Activated CD4-positive, alpha-beta memory T cell treated with anti-CD3 and anti-CD28 coated beads, Interleukin-2, amount 10 ng/mL, durations not matched to agents 7 days and 5 days (primary cell): ENCODE data around the gene MCTP2. TPM values are rescaled to one million over a fixed set of nuclear protein-coding genes. Genes with fewer than 3 reads are reported as not detected.

Source experiments
- CTCF ChIA-PET: fragments of 350-600 bp; sonication (Branson Sonifier 250); formaldehyde crosslinking; loops from one replicate; lab custom pipeline; 2021; ENCODE audit warnings: antibody characterized with exemption, inconsistent platforms; lab: Charles Lee
- POLR2A ChIA-PET: fragments of 350-600 bp; sonication (Branson Sonifier 250); formaldehyde crosslinking; loops from one replicate; lab custom pipeline; 2021; ENCODE audit warnings: antibody characterized with exemption; lab: Charles Lee
- DNase-seq: peaks from one replicate; pipeline ENCODE4 v3.0.0-alpha.2; 2020
- H3K27ac Mint-ChIP-seq: one replicate; pipeline ENCODE4 v1.8.0; 2021; ENCODE audit warnings: mild to moderate bottlenecking, mixed read lengths
- H3K27me3 Mint-ChIP-seq: one replicate; pipeline ENCODE4 v1.8.0; 2021; ENCODE audit warnings: mixed read lengths
- H3K36me3 Mint-ChIP-seq: one replicate; pipeline ENCODE4 v1.8.0; 2021; ENCODE audit warnings: low read depth, mixed read lengths
- H3K4me1 Mint-ChIP-seq: one replicate; pipeline ENCODE4 v1.8.0; 2021; ENCODE audit warnings: mixed read lengths
- H3K4me3 Mint-ChIP-seq: one replicate; pipeline ENCODE4 v1.8.0; 2021; ENCODE audit warnings: mild to moderate bottlenecking, mixed read lengths
- H3K9me3 Mint-ChIP-seq: one replicate; pipeline ENCODE4 v1.8.0; 2021; ENCODE audit warnings: mixed read lengths
- total RNA-seq, 2 experiments: library from RNA; stranded (reverse); gene quantifications; one replicate each; pipeline ENCODE4 v1.2.3, GENCODE V29; 2021

Gene MCTP2
- total RNA-seq, 2 experiments from 2014 or later: 46.7 to 48.7 TPM

DNA sequence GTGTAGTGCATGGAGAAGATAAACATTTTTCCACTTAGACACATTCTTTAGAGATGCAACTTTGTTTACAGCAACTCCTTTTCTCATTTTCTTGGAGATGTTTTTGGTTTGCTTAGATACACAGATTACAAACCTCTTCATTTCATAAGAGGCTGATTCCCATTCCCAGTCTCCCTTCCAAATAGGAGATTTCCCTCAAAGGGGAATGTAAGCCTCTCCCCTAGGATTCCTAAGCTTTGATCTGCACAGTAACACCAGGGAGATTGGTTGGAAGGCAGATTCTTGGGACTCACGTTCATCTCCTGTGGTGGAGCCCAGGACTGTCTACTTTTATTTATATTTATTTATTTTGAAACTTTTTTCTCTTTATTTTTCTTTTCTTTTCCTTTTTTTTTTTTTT lies 63.2 kb downstream of the MCTP2 start:
- peaks cover 69% of the 10 kb centered on the region for H3K4me1 Mint-ChIP-seq
- POLR2A ChIA-PET: no interaction called here
- no peak overlapping the region for H3K27ac Mint-ChIP-seq
- CTCF ChIA-PET: interaction anchor here (3.0 kb wide), 1 partner anchor 7 kb away, joined by 18 read pairs; no protein-coding TSS in a partner anchor
- H3K4me3 Mint-ChIP-seq: no peak overlapping the region
- no peaks in the 10 kb centered on the region for H3K27me3 Mint-ChIP-seq
- no peak for DNase-seq
- peaks cover 10% of the 10 kb centered on the region for H3K9me3 Mint-ChIP-seq
- H3K36me3 Mint-ChIP-seq: peaks cover 36% of the 10 kb centered on the region

GRCh38 chr15:94295275-94295674 lies 63.9 kb downstream of the MCTP2 start:
- POLR2A ChIA-PET: interaction anchor here (1.6 to 1.8 kb wide), 2 partner anchors 10 to 12 kb away, joined by 3 to 6 read pairs; no protein-coding TSS in a partner anchor
- CTCF ChIA-PET: interaction anchor here (0.9 to 3.0 kb wide), 2 partner anchors 8 kb away, joined by 4 to 18 read pairs; no protein-coding TSS in a partner anchor
- peaks cover 71% of the 10 kb centered on the region for H3K4me1 Mint-ChIP-seq
- no peak overlapping the region for H3K4me3 Mint-ChIP-seq
- no peaks in the 10 kb centered on the region for H3K27me3 Mint-ChIP-seq
- peaks cover 7% of the 10 kb centered on the region for H3K9me3 Mint-ChIP-seq
- H3K36me3 Mint-ChIP-seq: peaks cover 40% of the 10 kb centered on the region
- peak overlapping the region; percentile 59 for H3K27ac Mint-ChIP-seq
- no peak for DNase-seq

- CTCF ChIA-PET: interaction anchor here (1.1 to 3.0 kb wide), 4 partner anchors 9 to 133 kb away, joined by 3 to 18 read pairs (median 3); no protein-coding TSS in a partner anchor
Measured at GRCh38 chr15:94296717-94297116, 65.4 kb downstream of the MCTP2 start.

GRCh38 chr15:94297558-94297957 lies 66.2 kb downstream of the MCTP2 start:
- ChIA-PET POLR2A (interaction anchor here (1.0 to 2.3 kb wide), 3 partner anchors 9 to 68 kb away, joined by 4 to 16 read pairs (median 5); no protein-coding TSS in a partner anchor), CTCF (interaction anchor here (1.5 to 3.0 kb wide), 2 partner anchors 9 to 10 kb away, joined by 3 to 18 read pairs; no protein-coding TSS in a partner anchor)
- no peaks in the 10 kb centered on the region for H3K27me3 Mint-ChIP-seq
- peaks cover 13% of the 10 kb centered on the region for H3K9me3 Mint-ChIP-seq
- DNase-seq: no peak
- peak overlapping the region; percentile 43 for H3K4me3 Mint-ChIP-seq
- peaks cover 72% of the 10 kb centered on the region for H3K4me1 Mint-ChIP-seq
- H3K27ac Mint-ChIP-seq: peak overlapping the region; percentile 72
- H3K36me3 Mint-ChIP-seq: peaks cover 54% of the 10 kb centered on the region

More at GRCh38 chr15:94296717-94297116, 65.4 kb downstream of the MCTP2 start:
- H3K4me3 Mint-ChIP-seq: no peak overlapping the region
- POLR2A ChIA-PET: interaction anchor here (1.0 to 2.3 kb wide), 5 partner anchors 8 to 67 kb away, joined by 3 to 16 read pairs (median 5); no protein-coding TSS in a partner anchor
- H3K27ac Mint-ChIP-seq: peak overlapping the region; percentile 22
- peaks cover 71% of the 10 kb centered on the region for H3K4me1 Mint-ChIP-seq
- H3K27me3 Mint-ChIP-seq: no peaks in the 10 kb centered on the region
- no peak for DNase-seq
- peaks cover 46% of the 10 kb centered on the region for H3K36me3 Mint-ChIP-seq
- peaks cover 5% of the 10 kb centered on the region for H3K9me3 Mint-ChIP-seq

- Mint-ChIP-seq H3K27ac (peak overlapping the region; percentile 72), H3K36me3 (peaks cover 61% of the 10 kb centered on the region), H3K9me3 (peaks cover 19% of the 10 kb centered on the region), H3K27me3 (no peaks in the 10 kb centered on the region), H3K4me1 (peaks cover 71% of the 10 kb centered on the region), H3K4me3 (no peak overlapping the region)
- DNase-seq: no peak
- ChIA-PET POLR2A (no interaction called here), CTCF (interaction anchor here (0.7 to 1.5 kb wide), 2 partner anchors 8 to 12 kb away, joined by 3 read pairs; no protein-coding TSS in a partner anchor)
Measured at GRCh38 chr15:94298364-94298763, 67.0 kb downstream of the MCTP2 start.

- ChIA-PET CTCF (interaction anchor here (1.0 kb wide), 1 partner anchor 136 kb away, joined by 3 read pairs; no protein-coding TSS in a partner anchor), POLR2A (no interaction called here)
Measured at GRCh38 chr15:94300612-94301011, 69.3 kb downstream of the MCTP2 start.

GRCh38 chr15:94305133-94305532 lies 73.8 kb downstream of the MCTP2 start:
- ChIA-PET CTCF (interaction anchor here (1.3 to 3.6 kb wide), 6 partner anchors 18 to 141 kb away, joined by 3 to 26 read pairs (median 12); partner anchors contain the start of gene MCTP2), POLR2A (interaction anchor here (1.6 to 4.7 kb wide), 5 partner anchors 9 to 75 kb away, joined by 6 to 29 read pairs (median 14); no protein-coding TSS in a partner anchor)
- H3K9me3 Mint-ChIP-seq: peaks cover 25% of the 10 kb centered on the region
- peaks cover 93% of the 10 kb centered on the region for H3K36me3 Mint-ChIP-seq
- peaks cover 65% of the 10 kb centered on the region for H3K4me1 Mint-ChIP-seq
- H3K27me3 Mint-ChIP-seq: no peaks in the 10 kb centered on the region
- peak; percentile 65 for DNase-seq
- H3K27ac Mint-ChIP-seq: peak overlapping the region; percentile 83
- H3K4me3 Mint-ChIP-seq: no peak overlapping the region

More at GRCh38 chr15:94300612-94301011, 69.3 kb downstream of the MCTP2 start:
- peaks cover 74% of the 10 kb centered on the region for H3K4me1 Mint-ChIP-seq
- peaks cover 76% of the 10 kb centered on the region for H3K36me3 Mint-ChIP-seq
- no peak overlapping the region for H3K4me3 Mint-ChIP-seq
- no peak overlapping the region for H3K27ac Mint-ChIP-seq
- no peaks in the 10 kb centered on the region for H3K27me3 Mint-ChIP-seq
- DNase-seq: no peak
- peaks cover 25% of the 10 kb centered on the region for H3K9me3 Mint-ChIP-seq

DNA sequence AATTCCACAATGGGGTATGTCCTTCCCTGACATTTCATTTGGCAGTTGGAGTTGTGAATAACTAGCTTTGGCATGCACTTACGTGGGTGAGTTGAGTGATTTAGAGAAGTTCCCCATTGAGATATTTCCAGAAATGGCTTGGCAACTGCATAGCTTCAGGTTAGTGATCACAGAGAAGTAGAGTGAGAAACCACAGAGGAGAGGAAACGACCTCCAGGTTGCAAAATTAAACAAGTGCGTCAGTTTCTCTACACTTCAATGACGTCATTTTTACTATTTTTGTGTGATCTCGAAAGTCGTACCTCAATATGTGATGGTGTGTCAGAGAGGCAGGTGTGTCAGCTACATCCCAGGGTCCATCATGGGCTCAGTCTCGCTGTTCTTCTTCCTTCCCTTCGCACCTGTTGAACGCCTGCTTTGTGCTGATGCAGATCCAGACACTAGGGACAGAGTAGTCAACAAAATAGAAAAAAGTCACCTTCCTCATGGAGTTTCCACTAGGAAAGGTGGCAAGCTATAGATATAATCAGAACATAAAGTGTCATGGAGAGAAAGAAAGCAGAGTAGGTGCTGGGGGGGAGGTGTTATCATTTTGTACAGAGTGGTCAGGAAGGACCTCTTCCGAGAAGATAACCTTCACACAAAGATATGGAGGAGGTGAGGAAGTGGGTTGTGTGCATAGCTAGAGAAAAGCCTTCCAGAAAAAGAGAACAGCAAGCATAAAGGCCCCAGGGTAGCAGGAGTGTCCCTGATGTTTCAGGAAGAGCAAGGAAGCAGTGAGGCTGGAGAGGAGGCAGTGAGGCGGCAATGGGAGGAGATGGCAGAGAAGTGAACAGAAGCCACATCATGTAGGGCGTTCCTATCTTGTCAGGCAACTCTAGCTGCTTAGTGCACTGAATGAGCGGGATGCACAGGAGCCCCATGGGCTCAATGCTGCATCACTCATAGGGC lies 75.6 kb downstream of the MCTP2 start:
- no peak for DNase-seq
- H3K4me1 Mint-ChIP-seq: peaks cover 62% of the 10 kb centered on the region
- peaks cover 18% of the 10 kb centered on the region for H3K9me3 Mint-ChIP-seq
- ChIA-PET POLR2A (interaction anchor here (0.9 to 4.7 kb wide), 8 partner anchors 9 to 77 kb away, joined by 3 to 29 read pairs (median 8); partner anchors contain the start of gene MCTP2), CTCF (interaction anchor here (0.9 to 3.6 kb wide), 6 partner anchors 10 to 143 kb away, joined by 3 to 26 read pairs (median 7); no protein-coding TSS in a partner anchor)
- H3K27me3 Mint-ChIP-seq: no peaks in the 10 kb centered on the region
- peak overlapping the region; percentile 15 for H3K4me3 Mint-ChIP-seq
- peak overlapping the region; percentile 83 for H3K27ac Mint-ChIP-seq
- peaks cover 83% of the 10 kb centered on the region for H3K36me3 Mint-ChIP-seq

- no peak overlapping the region for H3K4me3 Mint-ChIP-seq
- peaks cover 22% of the 10 kb centered on the region for H3K4me1 Mint-ChIP-seq
- H3K27me3 Mint-ChIP-seq: no peaks in the 10 kb centered on the region
- CTCF ChIA-PET: interaction anchor here (1.1 to 1.8 kb wide), 2 partner anchors 145 to 149 kb away, joined by 3 to 4 read pairs; no protein-coding TSS in a partner anchor
- peaks cover 61% of the 10 kb centered on the region for H3K36me3 Mint-ChIP-seq
- no peak overlapping the region for H3K27ac Mint-ChIP-seq
- POLR2A ChIA-PET: no interaction called here
- no peaks in the 10 kb centered on the region for H3K9me3 Mint-ChIP-seq
- no peak for DNase-seq
Measured at GRCh38 chr15:94312946-94313345, 81.6 kb downstream of the MCTP2 start.

DNA sequence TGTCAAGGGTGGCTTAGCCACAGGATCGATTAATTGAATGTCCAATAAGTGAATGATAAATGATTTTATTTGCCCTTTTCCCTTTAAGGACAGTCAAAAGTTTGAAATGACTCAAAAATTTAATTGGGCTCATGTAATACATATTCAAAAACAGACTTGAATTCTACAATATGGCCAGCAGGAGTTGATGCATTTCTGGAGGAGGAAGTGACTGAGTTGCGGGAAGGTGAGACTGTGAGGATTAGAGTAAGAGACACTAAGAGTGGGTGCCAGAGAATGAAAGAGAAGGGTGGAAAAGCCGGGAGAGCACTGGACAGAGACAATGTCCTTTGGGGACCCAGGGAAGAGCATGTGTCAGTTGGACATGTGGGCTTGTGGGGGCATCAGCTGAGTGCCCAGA lies 83.3 kb downstream of the MCTP2 start:
- H3K27ac Mint-ChIP-seq: no peak overlapping the region
- CTCF ChIA-PET: no interaction called here
- DNase-seq: no peak
- POLR2A ChIA-PET: no interaction called here
- H3K4me3 Mint-ChIP-seq: no peak overlapping the region
- H3K27me3 Mint-ChIP-seq: no peaks in the 10 kb centered on the region
- H3K9me3 Mint-ChIP-seq: no peaks in the 10 kb centered on the region
- peaks cover 17% of the 10 kb centered on the region for H3K4me1 Mint-ChIP-seq
- H3K36me3 Mint-ChIP-seq: peaks cover 54% of the 10 kb centered on the region

- Mint-ChIP-seq H3K27me3 (no peaks in the 10 kb centered on the region), H3K4me1 (peaks cover 9% of the 10 kb centered on the region), H3K4me3 (no peak overlapping the region), H3K9me3 (no peaks in the 10 kb centered on the region), H3K36me3 (peaks cover 53% of the 10 kb centered on the region), H3K27ac (no peak overlapping the region)
- DNase-seq: no peak
- ChIA-PET CTCF (no interaction called here), POLR2A (interaction anchor here (1.1 to 1.7 kb wide), 2 partner anchors 10 to 86 kb away, joined by 3 to 4 read pairs; partner anchors contain the start of gene MCTP2)
Measured at GRCh38 chr15:94317211-94317610, 85.8 kb downstream of the MCTP2 start.

DNA sequence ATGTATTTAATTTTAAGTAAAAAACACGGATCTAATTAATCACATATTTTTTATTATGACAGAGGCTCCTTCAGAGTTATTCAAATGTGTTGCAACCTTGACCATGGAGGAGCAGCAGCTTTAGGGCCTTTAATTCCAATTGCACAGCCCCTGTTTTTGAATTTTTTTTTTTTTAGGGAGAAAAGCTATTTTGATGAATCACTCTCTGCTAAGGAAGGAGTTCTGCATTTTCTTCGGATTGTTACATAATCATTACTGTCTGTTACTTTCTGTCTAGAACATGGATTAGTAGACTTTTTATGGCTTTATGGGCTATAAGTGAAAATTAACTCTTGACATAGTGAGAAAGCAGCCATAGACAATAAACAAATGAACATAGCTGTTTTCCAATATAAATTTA lies 90.8 kb downstream of the MCTP2 start:
- no peak overlapping the region for H3K27ac Mint-ChIP-seq
- ChIA-PET POLR2A (interaction anchor here (3.3 to 3.9 kb wide), 2 partner anchors 16 to 91 kb away, joined by 14 to 31 read pairs; partner anchors contain the start of gene MCTP2), CTCF (interaction anchor here (1.2 to 10.5 kb wide), 5 partner anchors 15 to 158 kb away, joined by 3 to 247 read pairs (median 26); partner anchors contain the start of gene MCTP2)
- no peaks in the 10 kb centered on the region for H3K9me3 Mint-ChIP-seq
- no peak overlapping the region for H3K4me3 Mint-ChIP-seq
- H3K27me3 Mint-ChIP-seq: no peaks in the 10 kb centered on the region
- no peak for DNase-seq
- peaks cover 51% of the 10 kb centered on the region for H3K36me3 Mint-ChIP-seq
- H3K4me1 Mint-ChIP-seq: peaks cover 25% of the 10 kb centered on the region
